ENCODE results near the gene CUX1. TPM values are rescaled to one million over a fixed set of nuclear protein-coding genes. Genes with fewer than 3 reads are reported as not detected.

CUX1 gene
- total and polyA plus RNA-seq, 2 of the 13 experiments (the other 11 are each of a cell fraction or from before 2014, with no cell fraction given) = 13.7 to 14.9 TPM

- no peaks in the 10 kb centered on the region for H3K27me3 ChIP-seq (ENCODE audit: control insufficient read depth in 1 of 2, insufficient read depth in 2 of 2, low read length in 2 of 2)
- in situ Hi-C loops (cut with HindIII; ENCODE audit: extremely low pct_ligation_motif_present, low pct_unique_long_range_greater_than_20kb) = no loop called here
- H3K79me2 ChIP-seq (ENCODE audit: insufficient read depth, low read length) = no peaks in the 10 kb centered on the region
- TF ChIP-seq MAFK (conservative IDR thresholded peaks at IDR 0.05 in 1 of 2, IDR thresholded peaks at IDR 0.05 in 1 of 2; ENCODE audit: low read length in 2 of 2) (0 out of 4 replicates have a peak, but pooled peaks of 1 of the 2 experiments have one; percentile 12), MBD4 (IDR thresholded peaks at IDR 0.05; ENCODE audit: borderline replicate concordance, low read length) (no peak), ZNF563 (CRISPR knock-in tag; IDR thresholded peaks at IDR 0.05) (no peak)
- DNase-seq (ENCODE audit: low spot score) (no peak), FAIRE-seq (no peak), ATAC-seq (no peak)
- no peaks in the 10 kb centered on the region for H4K20me1 ChIP-seq (ENCODE audit: insufficient read depth, low read length)
- H3K36me3 ChIP-seq (replicated peaks in 1 of 2; ENCODE audit: control insufficient read depth in 1 of 2, insufficient read depth in 2 of 2, low read length in 2 of 2) = peaks cover 0 to 1% of the 10 kb centered on the region in 2 experiments; a peak in 1 of 5 replicates
- no peak overlapping the region for H3K4me3 ChIP-seq (replicated peaks in 1 of 3; ENCODE audit: insufficient read depth in 1 of 3, low read depth in 2 of 3, low read length in 3 of 3)
- ChIA-PET CTCF (ENCODE audit: low intra/inter-chr PET ratio, low total read pairs) (no interaction called here), POLR2A (no interaction called here)
- H3K4me1 ChIP-seq (ENCODE audit: insufficient read depth, low read length) = peaks cover 5% of the 10 kb centered on the region; the same call in 1 of the 2 replicates
- H3K9me3 ChIP-seq (ENCODE audit: low read length) = no peaks in the 10 kb centered on the region
- no TSS peak for BruUV-seq (replicated peaks)
- H3K4me2 ChIP-seq (ENCODE audit: low read depth, low read length) = no peak overlapping the region
- H2AFZ ChIP-seq (ENCODE audit: low read length) = no peak overlapping the region
- no peak overlapping the region for H3K27ac ChIP-seq (ENCODE audit: extremely low read length, insufficient read depth, low read length)
- intact Hi-C loops (cut with micrococcal nuclease; ENCODE audit: unreplicated experiment) = no loop called here
- WGBS (ENCODE audit: low lambda C conversion rate) = 96% methylated on average over 5 of the region's 5 CpGs
- H3K9ac ChIP-seq (ENCODE audit: insufficient read depth, low read depth, low read length) = no peak overlapping the region
Observed at GRCh38 chr7:102085218-102085772, 267.9 kb downstream of the CUX1 start.

GRCh38 chr7:102089175-102090098, 272.0 kb downstream of the CUX1 start:
- Histone ChIP-seq H3K9ac (ENCODE audit: insufficient read depth, low read depth, low read length) (no peak overlapping the region), H3K27me3 (ENCODE audit: control insufficient read depth in 1 of 2, insufficient read depth in 2 of 2, low read length in 2 of 2) (no peaks in the 10 kb centered on the region), H3K4me2 (ENCODE audit: low read depth, low read length) (no peak overlapping the region), H3K36me3 (replicated peaks in 1 of 2; ENCODE audit: control insufficient read depth in 1 of 2, insufficient read depth in 2 of 2, low read length in 2 of 2) (no peaks in the 10 kb centered on the region; a peak in 1 of 5 replicates), H3K4me1 (ENCODE audit: insufficient read depth, low read length) (peaks cover 5% of the 10 kb centered on the region; the same call in 1 of the 2 replicates), H3K79me2 (ENCODE audit: insufficient read depth, low read length) (no peaks in the 10 kb centered on the region), H3K4me3 (replicated peaks in 1 of 3; ENCODE audit: insufficient read depth in 1 of 3, low read depth in 2 of 3, low read length in 3 of 3) (no peak overlapping the region), H4K20me1 (ENCODE audit: insufficient read depth, low read length) (no peaks in the 10 kb centered on the region), H2AFZ (ENCODE audit: low read length) (no peak overlapping the region), H3K27ac (ENCODE audit: extremely low read length, insufficient read depth, low read length) (no peak overlapping the region), H3K9me3 (ENCODE audit: low read length) (no peaks in the 10 kb centered on the region)
- ChIA-PET CTCF (ENCODE audit: low intra/inter-chr PET ratio, low total read pairs) (no interaction called here), POLR2A (interaction anchor here (3.3 kb wide), 1 partner anchor 65 kb away, joined by 11 read pairs; no protein-coding TSS in a partner anchor)
- ATAC-seq (no peak), FAIRE-seq (no peak), DNase-seq (ENCODE audit: low spot score) (peak; percentile 12)
- no TSS peak for BruUV-seq (replicated peaks)
- in situ Hi-C loops (cut with HindIII; ENCODE audit: extremely low pct_ligation_motif_present, low pct_unique_long_range_greater_than_20kb) = no loop called here
- TF ChIP-seq RBFOX2 (IDR thresholded peaks at IDR 0.05; ENCODE audit: low read depth, low read length) (no peak), ZBTB33 (CRISPR knock-in tag; IDR thresholded peaks at IDR 0.05) (peak; percentile 36; the same call in 1 of the 2 replicates), CEBPG (CRISPR knock-in tag; IDR thresholded peaks at IDR 0.05) (peak; percentile 62), MXD3 (CRISPR knock-in tag; IDR thresholded peaks at IDR 0.05) (no peak), CEBPB (IDR thresholded peaks at IDR 0.05; ENCODE audit: borderline replicate concordance, low read depth, low read length) (peak; percentile 21; the same call in 1 of the 2 replicates), ZNF441 (CRISPR knock-in tag; IDR thresholded peaks at IDR 0.05; ENCODE audit: borderline replicate concordance) (peak; percentile 88; the same call in 1 of the 2 replicates), ZNF362 (CRISPR knock-in tag; IDR thresholded peaks at IDR 0.05; ENCODE audit: borderline replicate concordance) (peak; percentile 50; the same call in 1 of the 2 replicates)
- intact Hi-C loops (cut with micrococcal nuclease; ENCODE audit: unreplicated experiment) = no loop called here
- 83% methylated on average over 4 of the region's 4 CpGs for WGBS (ENCODE audit: low lambda C conversion rate)
